Measurements from ENCODE around the gene MAP3K20.

GRCh38 chr2:173271825-173272224 is 196.2 kb downstream of the MAP3K20 start:
- TF ChIP-seq CTCF (conservative IDR thresholded peaks at IDR 0.05; ENCODE audit: low read depth, low read length): no peak
- TF ChIP-seq POLR2A (IDR thresholded peaks at IDR 0.05; ENCODE audit: low read depth, low read length): no peak
- no peak for TF ChIP-seq CEBPB (IDR thresholded peaks at IDR 0.05; ENCODE audit: low read depth, low read length)
- no peak for TF ChIP-seq RCOR1 (IDR thresholded peaks at IDR 0.05; ENCODE audit: insufficient replicate concordance, low read length)
- no peak for TF ChIP-seq FOS (IDR thresholded peaks at IDR 0.05; ENCODE audit: low read depth, low read length)
